Non-pigmented ciliary epithelial cell (primary cell): Measurements from ENCODE around the gene ANG.
"Not testable (repeated sequence)": the region's sequence is repeated elsewhere in the genome, so short reads cannot be mapped to it uniquely, and the experiment has no call there.

Experiments used
- DNase-seq: peaks from one replicate; pipeline ENCODE4 v3.0.0-alpha.2; 2010; ENCODE audit warnings: low read depth

ANG gene

DNA sequence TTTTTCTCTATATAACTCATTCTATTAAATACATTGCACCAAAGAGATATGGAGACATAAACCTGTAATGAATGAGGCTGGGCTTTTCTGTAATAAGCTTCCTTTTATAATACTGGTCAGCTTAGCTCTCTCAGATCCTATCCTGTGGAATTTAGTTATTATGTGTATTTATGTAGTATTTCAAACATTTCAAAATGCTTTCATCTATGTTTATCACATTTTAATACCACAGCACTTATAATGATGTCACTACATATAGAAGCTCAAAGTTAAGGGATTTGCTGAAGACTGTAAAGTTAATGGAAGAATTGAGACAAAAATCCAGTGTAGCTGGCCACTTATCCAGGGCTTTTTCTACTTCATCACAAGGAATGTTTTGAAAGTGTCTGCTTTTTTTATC is 11.4 kb downstream of the ANG start:
- DNase-seq = no peak

- not testable (repeated sequence) for DNase-seq
Observed at GRCh38 chr14:20700965-20701364, 12.4 kb downstream of the ANG start.

GRCh38 chr14:20706657-20707355 is 18.2 kb downstream of the ANG start:
- no peak for DNase-seq

DNA sequence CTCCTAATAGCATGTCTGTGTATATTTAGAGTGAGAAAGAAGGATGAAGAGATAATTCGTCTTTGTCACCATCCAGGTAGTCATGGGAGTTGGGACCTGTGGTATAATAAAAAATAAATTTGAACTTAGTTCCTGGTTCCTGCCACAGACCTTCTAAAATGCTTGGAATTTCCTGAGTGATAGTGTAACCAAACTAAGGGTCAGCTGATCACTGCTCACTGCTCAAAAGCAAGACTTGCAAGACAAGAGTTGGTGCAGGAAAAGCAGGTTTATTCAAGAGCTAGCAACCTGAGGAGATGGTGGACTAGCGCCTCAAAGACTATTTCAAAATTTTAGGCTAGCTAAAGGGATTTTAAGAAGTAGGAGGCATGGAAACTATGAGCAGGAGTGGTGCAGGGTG is 19.1 kb downstream of the ANG start:
- no peak for DNase-seq

GRCh38 chr14:20711261-20711660 is 22.7 kb downstream of the ANG start:
- no peak for DNase-seq

DNA sequence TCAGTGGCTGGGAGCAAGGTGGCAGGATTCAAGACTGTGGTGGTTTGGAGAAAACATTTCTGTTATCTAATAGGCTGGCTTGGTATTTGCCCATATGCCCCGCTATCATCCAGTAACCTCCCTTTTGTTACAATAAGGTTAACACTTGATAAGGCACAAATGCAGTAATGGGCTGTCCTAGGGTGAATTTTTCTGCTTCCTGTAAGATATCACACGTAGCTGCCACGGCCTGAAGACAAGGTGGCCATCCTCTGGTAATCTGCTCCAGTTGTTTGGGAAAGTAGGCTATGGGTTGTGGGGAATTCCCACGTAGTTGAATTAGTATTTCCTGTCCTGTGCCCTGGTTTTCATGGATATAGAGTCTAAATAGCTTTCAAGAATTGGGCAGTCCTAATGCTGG is 23.1 kb downstream of the ANG start:
- no peak for DNase-seq

- DNase-seq = no peak
Observed at GRCh38 chr14:20712904-20713303, 24.3 kb downstream of the ANG start.

DNA sequence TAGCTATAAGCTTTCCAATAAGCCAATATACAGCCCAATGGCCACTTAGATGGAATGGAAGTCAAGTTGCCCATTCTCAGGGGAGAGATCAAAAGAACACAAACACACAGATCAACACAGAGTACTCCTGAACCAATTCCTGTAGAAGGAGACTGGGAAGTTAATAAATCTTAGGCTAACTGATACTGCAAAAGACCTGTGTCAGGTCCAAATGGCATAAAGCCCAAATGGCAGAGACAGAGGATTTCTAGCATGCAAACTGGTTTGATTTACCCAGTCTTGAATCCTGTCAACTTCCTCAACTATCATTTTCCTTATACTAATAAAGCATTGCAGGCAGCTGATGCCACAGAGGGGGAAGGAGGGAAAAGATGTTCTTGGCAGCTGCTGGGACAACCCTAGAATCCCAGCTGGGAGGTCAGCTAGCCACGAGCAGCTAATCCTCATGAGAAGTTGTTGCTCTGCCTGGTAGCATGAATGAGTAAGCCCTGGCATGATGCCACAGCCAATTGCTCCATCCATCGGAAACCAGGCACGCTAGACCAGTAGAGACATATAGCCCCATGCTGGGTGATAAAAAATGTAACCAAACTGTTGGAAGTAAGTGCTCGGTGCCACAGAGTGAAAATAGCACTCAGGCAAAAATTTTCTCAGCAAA is 26.2 kb downstream of the ANG start:
- DNase-seq = no peak

- no peak for DNase-seq
Observed at GRCh38 chr14:20719777-20720176, 31.2 kb downstream of the ANG start.

GRCh38 chr14:20720741-20721140 is 32.2 kb downstream of the ANG start:
- no peak for DNase-seq

- no peak for DNase-seq
Observed at GRCh38 chr14:20722016-20722415, 33.5 kb downstream of the ANG start.

DNA sequence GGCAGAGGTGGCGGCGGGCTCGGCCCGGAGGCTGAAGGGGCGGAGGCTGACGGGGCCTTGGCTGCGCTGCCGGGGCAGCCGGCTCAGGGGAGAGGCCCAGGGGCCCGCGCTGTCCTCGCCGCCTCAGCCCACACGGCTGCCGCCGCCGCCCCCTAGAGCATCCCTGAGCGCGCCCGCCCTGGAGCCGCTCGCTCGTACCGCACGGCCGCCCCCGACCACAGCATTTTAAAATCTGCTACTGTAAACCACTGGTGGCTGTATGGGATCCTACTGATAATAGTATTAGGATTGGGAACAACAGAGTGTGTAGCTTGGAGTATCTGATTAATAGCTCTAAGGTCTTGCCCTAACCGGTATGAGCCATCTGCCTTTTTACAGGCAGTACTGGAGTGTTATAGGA is 34.9 kb downstream of the ANG start:
- DNase-seq = no peak

- not testable (repeated sequence) for DNase-seq
Observed at GRCh38 chr14:20726121-20726520, 37.6 kb downstream of the ANG start.

- no peak for DNase-seq
Observed at GRCh38 chr14:20726531-20726930, 38.0 kb downstream of the ANG start.

DNA sequence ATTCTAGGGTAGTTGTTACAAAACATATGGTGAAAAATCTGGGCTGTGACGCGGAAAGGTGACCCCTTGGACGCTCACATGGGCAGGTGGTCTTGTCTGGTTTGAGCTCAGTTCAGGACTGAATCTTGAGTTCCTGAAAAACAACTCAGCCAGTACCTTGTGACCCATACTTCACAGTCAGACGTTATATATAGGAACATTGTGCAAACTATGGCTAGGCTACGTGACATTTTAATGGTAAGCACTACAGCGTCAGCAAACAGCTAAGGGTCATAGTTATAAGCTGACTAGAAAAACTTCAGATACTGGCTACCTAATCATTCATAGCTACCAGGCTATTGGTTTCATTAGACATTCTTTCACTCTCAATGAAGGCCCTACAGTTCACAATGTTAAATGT is 42.3 kb downstream of the ANG start:
- no peak for DNase-seq

- no peak for DNase-seq
Observed at GRCh38 chr14:20732477-20732876, 43.9 kb downstream of the ANG start.

- DNase-seq = no peak
Observed at GRCh38 chr14:20732979-20733635, 44.5 kb downstream of the ANG start.

GRCh38 chr14:20733684-20734429 is 45.3 kb downstream of the ANG start:
- DNase-seq = no peak

DNA sequence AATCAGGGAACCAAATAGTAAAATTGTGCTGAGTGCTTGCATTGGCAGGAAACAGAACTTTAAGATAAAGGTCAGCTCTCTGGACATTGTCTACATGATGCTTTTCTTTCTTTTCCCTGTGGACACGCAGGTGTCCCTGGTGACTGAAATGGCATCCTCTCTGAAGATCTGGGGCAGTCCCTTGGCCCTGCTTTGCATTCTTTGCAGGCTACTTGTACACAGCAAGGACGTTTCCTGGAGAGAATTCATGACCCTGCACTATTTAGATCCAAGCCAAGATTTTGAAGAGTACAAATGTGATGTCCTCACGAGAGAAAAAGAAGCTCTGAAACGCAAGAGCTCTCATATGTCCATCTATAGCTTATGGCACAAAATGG is 45.9 kb downstream of the ANG start:
- no peak for DNase-seq

GRCh38 chr14:20738292-20738691 is 49.7 kb downstream of the ANG start:
- not testable (repeated sequence) for DNase-seq

DNA sequence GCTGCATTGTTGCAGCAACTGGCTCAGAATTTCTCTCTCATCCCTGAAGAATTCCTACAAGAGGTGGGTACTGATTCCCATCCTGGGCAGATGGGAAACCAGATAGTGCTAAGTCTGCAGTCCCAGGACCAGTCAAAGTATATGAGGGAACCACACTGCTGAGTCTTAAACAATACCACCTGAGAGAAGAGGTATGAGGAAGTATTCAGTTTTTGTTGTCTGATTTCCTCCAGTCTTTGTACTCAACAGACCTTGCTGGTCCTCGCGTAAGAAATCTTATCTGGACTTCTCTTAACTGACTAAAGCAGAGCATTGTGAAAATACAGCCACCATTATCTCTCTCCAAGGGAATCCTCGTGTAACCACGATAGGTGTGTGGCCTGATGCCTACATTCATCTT is 53.6 kb downstream of the ANG start:
- DNase-seq = no peak

DNA sequence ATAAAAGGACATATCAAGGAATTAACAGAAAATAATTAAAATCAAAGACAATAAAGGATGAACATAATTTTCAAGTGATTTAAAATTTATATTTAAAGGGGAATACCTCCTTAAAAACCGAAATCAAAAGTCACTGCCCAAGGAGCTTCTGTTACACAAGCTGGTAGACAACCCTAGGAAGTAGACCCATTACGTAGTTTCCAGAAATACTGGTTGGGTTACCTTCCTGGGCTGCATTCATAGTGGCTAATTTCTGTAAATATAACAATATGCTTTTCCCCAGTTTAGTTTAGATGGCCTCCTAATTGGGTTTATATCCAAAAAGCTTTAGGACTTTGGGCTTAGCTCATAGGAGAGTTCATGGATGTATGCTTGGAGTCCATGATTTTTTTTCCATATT is 55.0 kb downstream of the ANG start:
- no peak for DNase-seq
